ENCODE data around the gene ENTREP3. TPM values are rescaled to one million over a fixed set of nuclear protein-coding genes. Genes with fewer than 3 reads are reported as not detected.
"Not testable (repeated sequence)": the region's sequence is repeated elsewhere in the genome, so short reads cannot be mapped to it uniquely, and the experiment has no call there.

The ENTREP3 gene
- total RNA-seq, 1 donor from 2014 or later = 25.2 TPM

DNA sequence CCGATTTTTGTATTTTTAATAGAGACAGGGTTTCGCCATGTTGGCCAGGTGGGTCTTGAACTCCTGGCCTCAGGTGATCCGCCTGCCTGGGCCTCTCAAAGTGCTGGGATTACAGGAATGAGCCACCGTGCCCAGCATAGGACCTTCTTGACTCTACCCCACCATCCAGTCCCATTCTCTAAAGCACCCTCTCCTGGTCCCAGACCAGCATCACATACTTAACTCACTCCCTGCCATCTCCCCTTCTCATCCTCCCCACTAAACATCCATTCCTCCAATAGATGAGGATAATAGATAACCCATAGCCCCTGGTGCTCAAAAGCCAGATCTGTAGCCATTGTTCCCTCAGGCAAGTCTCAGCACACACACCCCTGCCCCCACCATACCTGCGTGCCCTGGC, 2.1 kb downstream of the ENTREP3 start:
- DNase-seq (ENCODE audit: low spot score) = no peak

DNA sequence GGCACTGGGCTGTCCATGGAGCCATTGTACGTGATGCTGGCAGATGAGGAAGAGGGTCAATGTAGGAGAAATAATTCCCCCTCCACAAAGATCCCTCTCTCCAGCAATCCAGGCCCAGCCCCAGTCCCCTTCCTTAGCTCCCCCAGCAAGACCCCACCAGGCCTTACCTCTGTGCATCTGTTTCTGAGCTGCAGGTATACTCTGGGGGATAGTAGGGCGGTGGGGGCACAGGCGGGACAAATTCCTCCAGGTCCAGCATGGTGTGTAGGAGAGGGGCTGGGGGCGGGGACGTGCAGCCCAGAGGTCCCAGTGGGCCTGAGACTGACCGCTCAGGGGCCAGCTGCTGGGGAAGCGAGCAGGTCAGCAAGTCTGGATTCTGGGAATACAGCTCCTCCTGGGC, 3.7 kb downstream of the ENTREP3 start:
- DNase-seq (ENCODE audit: low spot score) = no peak

DNA sequence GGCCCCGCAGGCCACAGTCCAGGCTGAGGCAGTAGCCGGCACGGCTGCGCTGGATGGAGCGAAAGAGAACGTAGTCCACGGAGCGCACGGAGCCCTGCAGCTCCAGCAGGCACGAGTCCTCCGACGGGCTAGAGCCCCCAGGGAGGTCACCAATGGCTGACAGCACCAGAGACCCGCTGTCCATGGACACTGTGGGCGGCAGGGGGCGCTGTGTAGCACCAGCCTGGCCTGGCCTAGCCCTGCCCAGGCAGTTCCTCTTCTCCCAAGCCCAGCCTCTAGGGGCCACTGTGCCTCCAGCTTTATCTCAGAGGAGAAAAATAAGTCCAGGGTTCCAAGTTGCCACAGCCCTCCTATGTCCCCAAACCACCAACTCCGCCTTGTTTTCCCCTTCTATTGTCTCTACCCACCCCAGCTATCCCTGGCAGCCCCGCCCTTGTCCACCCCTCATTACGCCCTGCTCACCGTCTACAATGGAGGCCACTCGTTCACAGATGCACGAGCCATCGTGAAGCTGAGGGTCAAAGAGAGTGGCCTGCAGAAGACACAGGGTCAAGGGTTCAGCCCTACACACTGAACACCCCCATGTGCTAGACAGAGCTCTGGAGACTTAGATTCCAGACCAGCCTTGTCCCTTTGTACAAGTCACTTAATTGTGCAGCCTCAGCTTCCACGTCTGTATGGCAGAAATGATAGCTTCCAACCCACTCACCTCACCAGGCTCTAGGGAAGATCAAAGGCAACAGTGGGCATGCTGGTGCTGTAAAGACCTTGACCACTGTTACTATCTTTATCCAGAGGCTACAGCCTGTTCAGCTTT, 4.4 kb downstream of the ENTREP3 start:
- peak; percentile 97 for DNase-seq (ENCODE audit: low spot score)

DNA sequence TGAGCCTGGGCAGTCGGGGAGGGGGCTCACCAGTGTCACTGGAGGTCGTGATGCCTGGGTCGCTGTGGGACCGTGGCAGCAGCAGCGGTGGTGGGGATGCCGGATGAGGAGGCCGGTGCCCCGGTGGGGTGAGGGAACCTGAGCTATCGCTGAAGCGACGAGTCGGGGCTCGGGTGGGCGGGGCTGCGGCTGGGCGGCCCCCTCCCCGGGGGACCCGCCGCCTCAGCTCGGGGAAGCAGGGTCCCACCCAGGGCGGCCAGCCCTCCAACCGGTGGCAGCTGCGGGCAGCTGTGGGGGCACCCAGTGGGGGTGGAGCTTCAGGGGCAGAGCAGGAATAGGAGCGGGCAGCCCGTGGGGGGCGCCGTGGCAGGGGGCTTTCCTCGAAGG, 5.0 kb downstream of the ENTREP3 start:
- no peak for DNase-seq (ENCODE audit: low spot score)

DNA sequence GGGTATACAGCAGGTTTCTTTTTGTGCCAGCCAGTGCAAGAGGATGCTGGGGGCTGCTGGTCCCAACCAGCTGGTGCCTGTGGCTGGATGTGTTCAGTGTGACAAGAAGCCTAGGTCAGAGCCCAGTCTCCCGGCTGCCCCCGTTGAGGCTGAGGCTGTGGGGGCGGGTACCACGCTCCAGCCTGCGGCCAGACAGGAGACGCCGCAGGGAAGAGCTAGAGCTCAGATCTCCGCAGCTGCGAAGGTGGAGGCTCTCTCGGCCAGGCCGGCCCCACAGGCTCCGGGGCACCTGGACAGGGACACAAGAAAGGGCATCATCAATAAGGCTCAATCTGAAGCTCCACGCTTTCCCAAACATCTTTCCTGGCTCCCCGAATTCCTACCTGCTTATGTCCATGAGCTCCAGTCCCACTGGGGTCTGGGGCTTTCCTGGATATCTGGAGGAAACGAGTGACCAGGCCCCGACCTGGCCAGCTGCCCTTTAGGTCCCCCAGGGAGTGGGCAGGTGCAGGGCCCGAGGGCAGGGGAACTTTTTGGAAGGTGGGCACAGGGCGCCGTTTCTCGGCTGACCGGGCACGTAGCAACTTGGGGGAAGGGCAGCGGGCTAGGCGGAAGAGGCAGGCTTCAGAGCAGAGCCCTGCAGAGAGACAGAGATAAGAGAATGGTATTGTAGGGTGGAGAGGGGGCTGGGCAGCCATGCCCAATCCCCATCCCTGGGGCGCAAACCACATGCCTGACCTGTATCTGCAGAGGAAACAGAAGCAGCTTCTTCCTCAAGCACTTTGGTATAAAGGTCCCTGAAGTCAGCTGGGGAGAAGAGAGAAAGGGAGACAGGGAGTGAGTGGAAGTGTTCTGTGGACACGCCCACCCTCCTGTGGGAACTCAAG, 7.4 kb downstream of the ENTREP3 start:
- no peak for DNase-seq (ENCODE audit: low spot score)

DNA sequence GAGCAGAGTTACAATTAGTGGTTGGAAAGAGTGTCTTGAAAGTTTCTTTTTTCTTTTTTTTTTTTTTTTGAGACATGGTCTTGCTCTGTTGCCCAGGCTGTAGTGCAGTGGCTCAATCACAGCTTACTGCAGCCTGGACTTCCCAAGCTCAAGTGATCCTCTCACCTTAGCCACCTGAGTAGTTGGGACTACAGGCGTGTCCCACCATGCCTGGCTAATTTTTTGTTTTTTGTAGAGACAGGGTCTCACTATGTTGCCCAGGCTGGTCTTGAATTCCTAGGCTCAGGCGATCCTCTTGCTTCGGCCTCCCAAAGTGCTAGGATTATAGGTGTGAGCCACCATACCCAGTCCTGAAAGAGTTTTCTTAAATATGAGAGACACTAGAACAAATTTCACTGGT, 8.5 kb downstream of the ENTREP3 start:
- DNase-seq (ENCODE audit: low spot score) = not testable (repeated sequence)

DNA sequence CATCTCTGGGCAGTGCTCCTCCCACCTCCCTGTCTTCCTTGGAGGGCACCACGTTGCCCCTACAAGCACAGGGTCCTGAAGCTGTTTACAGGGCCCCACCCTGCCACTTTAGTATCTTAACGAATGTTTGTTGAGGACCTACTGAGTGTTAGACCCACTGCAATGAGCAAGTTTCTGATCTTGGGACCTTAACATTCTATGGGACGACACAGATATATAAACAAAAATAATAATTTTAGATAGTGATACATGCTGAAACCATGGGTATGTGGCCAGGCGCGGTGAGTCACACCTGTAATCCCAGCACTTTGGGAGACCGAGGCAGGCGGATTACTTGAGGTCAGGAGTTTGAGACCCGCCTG, 10.1 kb downstream of the ENTREP3 start:
- DNase-seq (ENCODE audit: low spot score) = no peak

DNA sequence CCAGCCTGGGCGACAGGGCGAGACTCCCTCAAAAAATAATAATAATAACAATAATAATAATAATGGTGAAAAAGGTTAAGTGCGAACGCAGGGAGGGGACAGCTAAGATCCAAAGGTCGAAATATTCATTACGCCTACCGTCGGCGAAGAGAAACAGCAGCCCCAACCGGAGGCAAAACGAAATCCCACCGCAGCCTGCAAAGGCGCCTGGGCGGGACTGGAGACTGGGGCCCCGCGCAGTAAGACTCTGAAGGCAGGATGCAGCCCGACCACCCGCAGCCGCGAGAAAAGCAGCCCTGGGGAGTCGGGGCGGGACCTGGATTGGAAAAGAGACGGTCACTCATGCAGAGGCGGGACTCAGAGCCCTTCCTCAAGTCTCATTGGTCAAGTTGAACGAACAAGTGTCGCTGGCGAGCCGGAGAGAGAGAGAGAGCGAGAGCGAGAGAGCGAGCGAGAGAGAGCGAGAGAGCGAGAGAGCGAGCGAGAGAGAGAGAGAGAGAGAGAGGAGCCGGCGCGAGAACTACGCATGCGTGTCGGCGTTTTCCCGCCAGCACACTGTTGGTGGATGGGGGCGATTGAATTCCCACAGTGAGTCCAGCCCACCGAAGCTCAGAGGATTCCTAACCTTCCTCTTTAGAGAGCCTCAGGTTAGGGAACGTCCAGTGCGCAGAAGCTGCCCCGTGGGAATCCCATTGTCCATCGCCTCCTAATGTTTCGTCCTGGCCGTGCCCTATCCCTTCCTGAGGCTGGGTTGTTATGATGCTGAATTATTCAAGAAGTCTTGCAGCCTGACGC, 10.7 kb downstream of the ENTREP3 start:
- peak; percentile 97 for DNase-seq (ENCODE audit: low spot score)

DNA sequence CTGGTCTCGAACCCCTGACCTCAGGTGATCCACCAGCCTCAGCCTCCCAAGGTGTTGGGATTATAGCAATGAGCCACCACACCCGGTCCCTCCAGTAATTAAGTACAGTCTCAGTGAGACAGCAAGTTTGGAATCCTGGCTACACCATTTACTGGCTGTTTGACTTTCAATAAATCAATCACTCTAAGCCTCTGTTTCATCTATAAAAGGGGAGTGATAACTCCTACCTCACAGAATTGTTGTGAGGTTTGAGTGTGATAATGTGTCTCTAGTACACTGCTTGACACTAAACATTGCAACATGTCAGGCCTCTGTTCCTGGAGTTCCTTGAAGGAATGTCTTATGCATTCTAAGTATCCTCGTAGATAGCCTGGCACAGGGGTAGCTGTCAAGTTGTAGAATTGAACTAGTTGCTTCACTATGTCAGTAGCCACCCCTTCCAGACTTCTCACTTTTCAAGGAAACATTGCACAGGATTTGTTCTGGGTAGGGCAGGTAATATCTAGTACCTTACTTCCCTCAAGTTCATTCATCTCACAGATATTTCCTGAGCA, 12.4 kb downstream of the ENTREP3 start:
- no peak for DNase-seq (ENCODE audit: low spot score)

DNA sequence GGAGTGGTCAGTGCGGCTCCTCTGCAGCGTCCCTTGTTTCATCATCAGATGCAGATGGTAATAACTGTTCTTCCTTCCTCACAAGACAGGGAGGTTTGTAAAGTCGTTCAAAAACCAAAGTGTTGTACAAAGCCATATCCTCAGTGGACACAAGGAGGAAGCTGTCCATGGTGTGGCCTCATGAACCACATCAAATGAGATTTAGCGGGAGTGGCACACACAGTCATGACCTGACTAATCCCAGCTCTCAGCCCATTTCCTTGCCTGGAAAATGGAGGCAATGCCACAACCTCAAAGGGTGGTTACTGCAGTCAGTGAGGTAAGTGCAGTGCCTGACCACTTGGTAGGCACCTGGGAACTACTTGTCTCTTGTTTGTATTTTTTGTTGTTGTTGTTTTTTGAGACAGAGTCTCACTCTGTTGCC, 13.4 kb downstream of the ENTREP3 start:
- no peak for DNase-seq (ENCODE audit: low spot score)

DNA sequence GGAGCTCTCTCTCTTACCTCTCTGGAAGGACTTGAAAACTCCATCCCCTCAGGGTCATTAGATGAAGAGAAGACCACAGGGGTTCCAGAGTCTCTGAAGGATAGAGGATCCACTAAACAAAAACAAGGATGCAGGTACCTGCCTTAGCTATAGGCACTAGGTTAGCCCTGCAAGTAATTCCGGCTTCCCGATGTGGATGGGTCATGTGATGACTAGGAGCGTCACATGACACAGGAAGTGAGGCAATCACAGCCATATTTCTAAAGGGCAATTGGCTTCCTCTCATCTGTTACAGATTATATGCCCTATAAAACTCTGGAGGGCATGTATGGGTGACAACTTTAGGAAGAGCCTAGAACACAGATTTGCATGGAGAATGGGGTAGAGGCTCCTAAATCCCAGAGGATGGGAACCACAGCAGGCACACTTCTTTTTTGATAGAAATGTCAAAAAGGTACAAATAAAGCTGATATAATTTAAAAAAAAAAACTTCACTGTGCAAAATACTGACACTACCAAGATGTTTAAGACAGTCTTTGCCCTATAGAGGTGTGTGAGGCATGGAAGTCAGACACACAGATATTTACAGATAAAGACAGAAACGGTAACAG, 14.1 kb downstream of the ENTREP3 start:
- DNase-seq (ENCODE audit: low spot score) = no peak

DNA sequence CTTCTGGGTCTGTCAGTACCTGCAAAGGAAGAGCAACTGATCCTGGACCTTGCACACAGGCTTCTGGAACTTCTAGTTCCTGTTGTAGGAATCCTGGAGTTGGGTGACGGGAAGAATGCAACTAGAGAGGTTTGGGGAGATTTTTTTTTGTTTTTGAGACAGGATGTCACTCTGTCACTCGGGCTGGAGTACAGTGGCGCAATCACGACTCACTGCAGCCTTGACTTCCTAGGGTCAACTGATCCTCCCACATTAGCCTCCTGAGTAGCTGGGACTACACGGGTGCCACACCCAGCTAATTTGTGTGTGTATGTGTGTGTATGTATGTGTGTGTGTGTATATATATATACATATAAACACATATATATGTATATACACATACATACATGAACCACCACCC, 18.8 kb downstream of the ENTREP3 start:
- no peak for DNase-seq (ENCODE audit: low spot score)

DNA sequence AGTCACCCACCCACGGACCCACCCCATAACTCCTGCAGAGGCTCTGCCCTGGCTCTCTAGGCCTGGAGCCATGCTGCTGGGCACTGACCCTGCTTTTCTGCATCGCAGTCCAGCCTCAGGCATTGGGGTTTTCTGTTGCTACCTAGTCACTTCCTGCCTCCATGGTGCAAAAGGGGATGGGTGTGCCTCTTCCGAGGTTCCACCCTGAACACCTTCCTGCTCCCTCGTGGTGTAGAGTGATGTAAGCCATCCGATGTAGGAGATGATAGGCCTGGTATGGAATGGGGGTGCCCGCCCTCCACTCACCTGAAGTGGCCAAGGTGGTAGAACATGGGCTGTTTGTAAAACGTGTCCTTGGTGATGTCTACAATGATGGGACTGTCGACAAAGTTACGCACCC, 19.9 kb downstream of the ENTREP3 start:
- DNase-seq (ENCODE audit: low spot score) = not testable (repeated sequence)

DNA sequence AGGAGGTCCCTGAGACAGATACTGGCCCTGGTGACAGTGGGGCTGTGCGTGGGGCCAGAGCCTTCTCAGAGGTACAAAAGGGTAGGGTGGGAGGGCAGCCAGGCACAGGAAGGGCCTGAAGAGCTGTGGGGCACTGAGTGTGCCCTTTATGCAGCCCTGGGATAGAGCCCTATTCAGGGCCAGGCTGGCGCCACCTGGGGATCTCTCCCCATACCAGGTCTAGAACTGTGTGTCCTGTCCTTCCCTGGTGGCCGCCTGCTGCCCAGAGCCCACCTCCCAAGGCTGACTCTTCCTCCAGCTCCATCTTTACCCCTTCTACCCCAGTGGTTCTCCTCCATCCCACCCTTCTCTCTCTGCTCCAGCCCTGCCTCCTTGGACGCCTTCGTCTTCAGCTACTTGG, 21.8 kb downstream of the ENTREP3 start:
- not testable (repeated sequence) for DNase-seq (ENCODE audit: low spot score)

DNA sequence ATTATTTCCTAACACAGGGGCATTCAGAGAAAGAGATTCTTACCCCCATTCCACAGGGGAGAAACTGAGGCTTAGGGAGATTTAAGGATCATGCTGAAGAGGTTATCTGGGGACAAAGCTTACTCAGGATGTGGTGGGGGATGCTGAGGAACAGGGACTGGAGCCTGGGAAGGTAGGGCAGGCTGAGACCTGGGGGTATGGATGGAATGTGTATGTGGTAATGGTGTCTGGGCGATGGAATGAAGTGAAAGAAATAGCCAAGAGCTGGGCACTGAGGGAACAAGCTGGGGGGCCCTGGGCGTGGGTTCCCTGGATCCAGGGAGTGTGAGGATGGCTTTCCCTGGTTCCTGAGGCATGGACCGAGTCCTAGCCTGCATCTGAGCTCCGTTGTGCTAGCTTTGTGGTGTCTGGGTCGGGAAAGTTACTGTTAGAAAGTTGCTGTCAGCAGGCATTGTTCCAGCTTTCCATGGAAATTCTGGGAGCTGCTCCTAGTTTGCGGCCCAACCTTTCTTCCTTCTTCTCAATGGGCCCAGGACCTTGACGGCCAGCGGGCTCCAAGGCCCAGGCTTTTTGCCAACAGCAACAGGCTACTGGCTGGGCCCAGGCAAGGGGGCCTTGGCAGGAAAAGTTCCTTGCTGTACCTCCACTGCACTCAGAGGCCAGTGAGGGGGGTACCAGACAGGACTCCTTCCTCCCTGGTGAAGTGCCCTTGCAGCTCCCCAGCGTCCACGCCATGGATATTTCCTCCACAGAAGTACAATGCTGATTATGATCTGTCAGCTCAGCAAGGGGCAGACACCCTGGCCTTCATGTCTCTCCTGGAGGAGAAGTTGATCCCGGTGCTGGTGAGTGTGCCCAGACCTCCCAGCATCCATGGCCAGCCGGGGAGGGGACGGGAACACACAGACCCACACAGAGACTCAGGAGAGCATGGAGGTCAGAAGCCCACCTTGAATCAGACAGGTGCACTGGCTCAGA, 23.0 kb downstream of the ENTREP3 start:
- DNase-seq (ENCODE audit: low spot score) = not testable (repeated sequence)

DNA sequence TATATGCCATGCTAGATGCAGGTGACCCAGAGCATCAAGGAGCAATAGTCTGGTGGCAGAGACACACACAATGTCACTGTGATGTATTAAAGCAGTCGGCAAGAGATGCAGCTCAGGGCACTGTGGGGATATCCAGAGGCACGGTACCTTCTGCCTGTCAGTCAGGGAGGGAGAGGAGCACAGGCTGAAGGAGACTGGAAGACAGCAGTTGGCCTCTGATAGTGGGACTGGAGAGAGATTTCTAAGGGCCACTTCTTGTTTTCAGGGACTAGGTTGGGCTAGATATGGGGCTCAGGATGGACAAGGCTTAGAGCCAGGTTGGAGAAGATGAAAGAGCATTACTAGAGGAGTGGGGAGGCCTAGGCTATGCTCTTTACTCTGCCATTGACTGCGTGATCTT, 24.0 kb downstream of the ENTREP3 start:
- DNase-seq (ENCODE audit: low spot score) = not testable (repeated sequence)

DNA sequence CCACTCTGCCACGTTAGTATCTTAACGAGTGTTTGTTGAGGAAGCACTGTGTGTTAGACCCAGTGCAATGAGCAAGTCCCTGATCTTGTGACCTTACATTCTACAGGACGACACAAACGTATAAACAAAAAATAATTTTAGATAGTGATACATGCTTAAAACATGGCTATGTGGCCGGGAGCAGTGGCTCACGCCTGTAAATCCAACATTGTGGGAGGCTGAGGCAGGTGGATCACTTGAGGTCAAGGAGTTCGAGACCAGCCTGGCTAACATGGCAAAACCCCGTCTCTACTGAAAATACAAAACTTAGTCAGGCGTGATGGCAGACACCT, 27.2 kb downstream of the ENTREP3 start:
- DNase-seq (ENCODE audit: low spot score) = no peak

DNA sequence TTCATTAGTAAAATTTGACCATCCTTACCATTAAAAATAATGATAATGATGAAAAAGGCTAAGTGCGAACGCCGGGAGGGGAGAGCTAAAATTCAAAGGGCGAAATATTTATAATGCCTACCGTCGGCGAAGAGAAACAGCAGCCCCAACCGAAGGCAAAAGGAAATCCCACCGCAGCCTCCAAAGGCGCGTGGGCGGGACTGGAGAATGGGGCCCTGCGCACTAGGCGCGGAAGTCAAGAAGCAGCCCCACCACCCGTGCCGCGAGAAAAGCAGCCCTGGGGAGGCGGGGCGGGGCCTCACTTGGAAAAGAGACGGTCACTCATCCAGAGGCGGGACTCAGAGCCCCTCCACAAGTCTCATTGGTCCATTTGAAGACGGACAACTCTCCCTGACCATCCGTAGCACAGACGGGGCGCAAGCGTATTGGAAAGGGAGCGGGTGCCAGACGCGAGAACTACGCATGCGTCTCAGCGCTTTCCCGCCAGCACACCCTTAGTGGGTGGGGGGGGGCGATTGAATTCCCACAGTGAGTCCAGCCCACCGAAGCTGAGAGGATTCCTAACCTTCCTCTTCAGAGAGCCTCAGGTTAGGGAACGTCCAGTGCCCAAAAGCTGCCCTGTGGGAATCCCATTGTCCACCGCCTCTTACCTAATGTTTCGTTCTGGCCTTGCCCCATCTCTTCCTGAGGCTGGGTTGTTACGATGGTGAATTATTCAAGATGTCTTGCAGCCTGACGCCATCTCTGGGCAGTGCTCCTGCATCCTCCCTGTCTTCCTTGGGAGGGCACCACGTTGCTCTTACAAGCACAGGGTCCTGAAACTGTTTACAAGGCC, 27.8 kb downstream of the ENTREP3 start:
- DNase-seq (ENCODE audit: low spot score) = peak; percentile 98

DNA sequence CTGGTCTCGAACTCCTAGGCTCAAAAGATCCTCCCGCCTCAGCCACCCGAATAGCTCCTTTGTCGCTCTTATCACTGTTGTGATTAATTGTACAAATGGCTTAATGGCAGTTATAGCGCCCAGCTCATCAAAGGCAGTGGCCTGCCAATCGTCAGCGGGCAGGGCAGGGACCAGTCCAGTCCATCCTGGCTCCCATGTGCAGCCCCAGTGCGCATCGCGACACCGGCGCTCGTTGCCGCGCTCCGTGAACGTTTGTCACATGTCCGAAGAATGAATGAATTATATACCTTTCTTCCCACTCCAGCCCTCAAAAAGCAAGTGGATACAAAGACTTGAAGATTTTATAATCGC, 28.4 kb downstream of the ENTREP3 start:
- no peak for DNase-seq (ENCODE audit: low spot score)

All from mesenteric fat pad (tissue), 1 donor.